Ishikawa (cell line): Measurements from ENCODE around the gene AMZ1.
A peak's percentile ranks its signal among the peaks of the same experiment; 100 is the strongest.

ENCODE experiments used
- CEBPB ChIP-seq: IDR thresholded peaks from 2 replicates; pipeline ENCODE4 v1.6.1; 2012
- EGR1 ChIP-seq: IDR thresholded peaks from 2 replicates; pipeline ENCODE4 v1.6.1; 2012
- EP300 ChIP-seq: IDR thresholded peaks from 2 replicates; pipeline ENCODE4 v1.6.1; 2012; ENCODE audit warnings: borderline replicate concordance
- FOXM1 ChIP-seq: IDR thresholded peaks from 2 replicates; pipeline ENCODE4 v1.6.1; 2012; ENCODE audit warnings: low read depth, borderline replicate concordance
- MAX ChIP-seq: IDR thresholded peaks from 2 replicates; pipeline ENCODE4 v1.6.1; 2012
- RAD21 ChIP-seq: IDR thresholded peaks from 2 replicates; pipeline ENCODE4 v1.6.1; 2012; ENCODE audit warnings: low read depth
- REST ChIP-seq: IDR thresholded peaks from 2 replicates; pipeline ENCODE4 v1.6.1; 2012; ENCODE audit warnings: low read depth, mild to moderate bottlenecking
- TAF1 ChIP-seq: IDR thresholded peaks from 2 replicates; pipeline ENCODE4 v1.6.1; 2012; ENCODE audit warnings: low read depth, mild to moderate bottlenecking
- TCF12 ChIP-seq: IDR thresholded peaks from 2 replicates; pipeline ENCODE4 v1.6.1; 2012; ENCODE audit warnings: low read depth
- TEAD4 ChIP-seq: IDR thresholded peaks from 2 replicates; pipeline ENCODE4 v1.6.1; 2012
- USF1 ChIP-seq: IDR thresholded peaks from 2 replicates; pipeline ENCODE4 v1.6.1; 2012
- YY1 ChIP-seq: IDR thresholded peaks from 2 replicates; pipeline ENCODE4 v1.6.1; 2012; ENCODE audit warnings: low read depth
- ZBTB7A ChIP-seq: IDR thresholded peaks from 2 replicates; pipeline ENCODE4 v1.6.1; 2012; ENCODE audit warnings: low read depth

- TF ChIP-seq CEBPB, result no peak
- TF ChIP-seq REST, result no peak
- no peak for TF ChIP-seq EP300
- no peak for TF ChIP-seq TCF12
- no peak for TF ChIP-seq MAX
- TF ChIP-seq FOXM1, result no peak
- TF ChIP-seq ZBTB7A, result peak; percentile 57; the same call in 1 of the 2 replicates
- no peak for TF ChIP-seq EGR1
- TF ChIP-seq YY1, result no peak
- no peak for TF ChIP-seq RAD21
- no peak for TF ChIP-seq TAF1
- TF ChIP-seq TEAD4, result no peak
- no peak for TF ChIP-seq USF1
These were observed 27.5 kb upstream of the AMZ1 start for GRCh38 chr7:2660359-2661095.
